OCI-LY1 (cell line): ENCODE results near the gene CCNH.

Experiments
- H2AFZ ChIP-seq: fragments of 200-600 bp; sonication (generic), shearing (Covaris generic); 2 replicates; pipeline ENCODE4 v1.6.0; 2014; ENCODE audit warnings: antibody characterized with exemption, mild to moderate bottlenecking, low read length
- H3F3A ChIP-seq: fragments of 200-600 bp; sonication (generic), shearing (Covaris generic); 2 replicates; pipeline ENCODE4 v1.6.0; 2014; ENCODE audit warnings: mild to moderate bottlenecking, antibody characterized with exemption, low read length, moderate library complexity; ENCODE audit not compliant: insufficient read depth
- H3K27ac ChIP-seq: fragments of 200-600 bp; sonication (generic); 2 replicates; pipeline ENCODE4 v1.5.1; 2014; ENCODE audit warnings: low read length, mixed run types, mild to moderate bottlenecking, low read depth; ENCODE audit not compliant: poor library complexity, severe bottlenecking
- H3K27me3 ChIP-seq: fragments of 200-600 bp; sonication (generic); 2 replicates; pipeline ENCODE4 v1.6.0; 2014; ENCODE audit warnings: antibody characterized with exemption, mild to moderate bottlenecking, low read length, moderate library complexity; ENCODE audit not compliant: insufficient read depth
- H3K36me3 ChIP-seq: fragments of 200-600 bp; sonication (generic); 2 replicates; pipeline ENCODE4 v1.6.1; 2014; ENCODE audit warnings: mild to moderate bottlenecking, antibody characterized with exemption, low read length, moderate library complexity, mixed read lengths; ENCODE audit not compliant: insufficient read depth
- H3K4me1 ChIP-seq: fragments of 200-600 bp; sonication (generic); 2 replicates; pipeline ENCODE4 v1.5.1; 2014; ENCODE audit warnings: mild to moderate bottlenecking, low read length, moderate library complexity; ENCODE audit not compliant: insufficient read depth, severe bottlenecking
- H3K4me2 ChIP-seq: fragments of 200-600 bp; sonication (generic), shearing (Covaris generic); 2 replicates; pipeline ENCODE4 v1.6.1; 2014; ENCODE audit warnings: low read length
- H3K4me3 ChIP-seq: fragments of 200-600 bp; sonication (generic); 2 replicates; pipeline ENCODE4 v1.5.1; 2014; ENCODE audit warnings: low read length, low read depth, mild to moderate bottlenecking, mixed read lengths; ENCODE audit not compliant: poor library complexity, severe bottlenecking
- H3K79me2 ChIP-seq: fragments of 200-600 bp; shearing (Covaris generic); 2 replicates; pipeline ENCODE4 v1.6.1; 2016; ENCODE audit warnings: mixed run types, low read length, mixed read lengths; ENCODE audit not compliant: insufficient read depth
- H3K9ac ChIP-seq: fragments of 200-600 bp; sonication (generic), shearing (Covaris generic); 2 replicates; pipeline ENCODE4 v1.6.1; 2014; ENCODE audit warnings: mild to moderate bottlenecking, low read length, mixed read lengths
- H3K9me2 ChIP-seq: fragments of 200-600 bp; sonication (generic), shearing (Covaris generic); 2 replicates; pipeline ENCODE4 v1.6.1; 2014; ENCODE audit warnings: low read depth, mild to moderate bottlenecking, low read length, mixed read lengths
- H3K9me3 ChIP-seq: fragments of 200-600 bp; shearing (Covaris generic); 2 replicates; pipeline ENCODE4 v1.6.1; 2014; ENCODE audit warnings: low read length, mixed read lengths
- H4K20me1 ChIP-seq: fragments of 200-600 bp; sonication (generic), shearing (Covaris generic); 2 replicates; pipeline ENCODE4 v1.6.0; 2016; ENCODE audit warnings: mild to moderate bottlenecking, low read length; ENCODE audit not compliant: insufficient read depth
- CTCF ChIP-seq: fragments of 200-600 bp; sonication (generic), shearing (Covaris generic); IDR thresholded peaks from 2 replicates; pipeline ENCODE4 v1.5.1; 2017; ENCODE audit warnings: mild to moderate bottlenecking, antibody characterized with exemption, low read length, moderate library complexity, mixed read lengths
- EZH2 ChIP-seq: fragments of 200-600 bp; sonication (generic), shearing (Covaris generic); IDR thresholded peaks from 2 replicates; pipeline ENCODE4 v1.8.0; 2017; ENCODE audit warnings: borderline replicate concordance, mixed run types, mild to moderate bottlenecking, antibody characterized with exemption, low read length, moderate library complexity, mixed read lengths

The CCNH gene

GRCh38 chr5:87408204-87408603, 4.5 kb downstream of the CCNH start:
- Histone ChIP-seq H3F3A (no peaks in the 10 kb centered on the region), H3K4me1 (peaks cover 18% of the 10 kb centered on the region), H3K4me2 (no peak overlapping the region), H3K9ac (no peak overlapping the region), H2AFZ (no peak overlapping the region), H3K9me2 (no peaks in the 10 kb centered on the region), H3K27me3 (no peaks in the 10 kb centered on the region), H3K36me3 (peaks cover 75% of the 10 kb centered on the region), H4K20me1 (no peaks in the 10 kb centered on the region), H3K27ac (no peak overlapping the region), H3K9me3 (no peaks in the 10 kb centered on the region), H3K4me3 (no peak overlapping the region), H3K79me2 (peaks cover 15% of the 10 kb centered on the region)
- TF ChIP-seq EZH2 = no peak
- TF ChIP-seq CTCF = no peak

- H4K20me1 ChIP-seq = no peaks in the 10 kb centered on the region
- H3K4me1 ChIP-seq = peaks cover 2% of the 10 kb centered on the region
- H3K9me3 ChIP-seq = no peaks in the 10 kb centered on the region
- H3K4me2 ChIP-seq = no peak overlapping the region
- no peak overlapping the region for H3K4me3 ChIP-seq
- H2AFZ ChIP-seq = no peak overlapping the region
- H3K79me2 ChIP-seq = no peaks in the 10 kb centered on the region
- no peaks in the 10 kb centered on the region for H3K27me3 ChIP-seq
- peaks cover 96% of the 10 kb centered on the region for H3K36me3 ChIP-seq
- no peak overlapping the region for H3K27ac ChIP-seq
- no peak overlapping the region for H3K9ac ChIP-seq
- no peaks in the 10 kb centered on the region for H3K9me2 ChIP-seq
- no peaks in the 10 kb centered on the region; the same call in 1 of the 2 replicates for H3F3A ChIP-seq
- no peak for TF ChIP-seq EZH2
- TF ChIP-seq CTCF = no peak
Measured at GRCh38 chr5:87405472-87406155, 7.1 kb downstream of the CCNH start.

DNA sequence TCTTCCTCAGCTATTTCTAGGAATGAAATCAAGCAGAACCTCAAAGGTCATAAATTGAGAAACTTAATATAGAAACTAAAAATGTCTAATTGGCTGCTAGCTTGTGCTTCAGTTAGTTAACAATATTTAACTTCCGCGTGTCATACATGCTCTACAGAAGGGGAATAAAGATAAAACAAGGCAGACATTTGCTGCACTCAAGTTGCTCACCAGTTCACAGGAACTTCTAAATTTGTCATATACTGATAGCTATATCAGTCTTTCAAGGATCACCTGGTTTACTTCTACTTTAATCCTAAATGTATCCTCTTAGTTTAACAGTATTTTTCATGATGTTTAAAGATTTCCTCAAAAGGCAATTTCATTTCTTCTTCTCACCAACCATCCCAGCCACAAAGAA, 8.4 kb downstream of the CCNH start:
- TF ChIP-seq CTCF = no peak
- TF ChIP-seq EZH2 = no peak
- Histone ChIP-seq H3K9me3 (no peaks in the 10 kb centered on the region), H3K27me3 (no peaks in the 10 kb centered on the region), H3K9me2 (no peaks in the 10 kb centered on the region), H2AFZ (no peak overlapping the region), H3K27ac (no peak overlapping the region), H4K20me1 (no peaks in the 10 kb centered on the region), H3K4me3 (no peak overlapping the region), H3K9ac (no peak overlapping the region), H3K4me2 (no peak overlapping the region), H3K4me1 (no peaks in the 10 kb centered on the region), H3K79me2 (no peaks in the 10 kb centered on the region), H3K36me3 (peaks cover 96% of the 10 kb centered on the region), H3F3A (no peaks in the 10 kb centered on the region; the same call in 1 of the 2 replicates)
